Measurements from ENCODE around the gene PRDM7. TPM values are rescaled to one million over a fixed set of nuclear protein-coding genes. Genes with fewer than 3 reads are reported as not detected.
"Not testable (repeated sequence)": the region's sequence is repeated elsewhere in the genome, so short reads cannot be mapped to it uniquely, and the experiment has no call there.

PRDM7 gene
- total RNA-seq, 2 experiments from 2014 or later = not detected

DNA sequence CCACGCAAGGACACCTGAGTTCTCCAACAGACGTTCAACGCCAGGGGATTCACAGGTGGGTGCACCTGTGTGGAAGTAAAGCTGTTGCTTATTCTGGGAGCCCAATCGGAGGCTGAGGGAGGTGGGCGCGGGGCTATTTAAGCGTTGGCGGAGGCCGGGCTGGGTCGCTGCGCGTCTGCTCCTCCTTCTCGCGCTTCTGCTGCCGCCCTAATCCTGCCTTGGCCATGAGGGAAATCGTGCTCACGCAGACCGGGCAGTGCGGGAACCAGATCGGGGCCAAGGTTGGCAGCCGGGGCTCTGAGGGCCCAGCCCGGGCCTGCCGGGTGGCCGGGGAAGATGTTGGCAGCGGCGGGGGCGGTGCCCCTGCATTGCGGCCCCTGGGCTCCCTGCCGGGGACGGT, 16.7 kb upstream of the PRDM7 start:
- H3K27me3 Mint-ChIP-seq; POLR2A ChIA-PET; H3K9me3 Mint-ChIP-seq; H3K27ac Mint-ChIP-seq; H3K36me3 Mint-ChIP-seq (ENCODE audit: low read depth); H3K4me3 Mint-ChIP-seq; DNase-seq; H3K4me1 Mint-ChIP-seq: not testable (repeated sequence)
- CTCF ChIA-PET = interaction anchor here (0.9 kb wide), 1 partner anchor 11 kb away, joined by 5 read pairs; no protein-coding TSS in a partner anchor

DNA sequence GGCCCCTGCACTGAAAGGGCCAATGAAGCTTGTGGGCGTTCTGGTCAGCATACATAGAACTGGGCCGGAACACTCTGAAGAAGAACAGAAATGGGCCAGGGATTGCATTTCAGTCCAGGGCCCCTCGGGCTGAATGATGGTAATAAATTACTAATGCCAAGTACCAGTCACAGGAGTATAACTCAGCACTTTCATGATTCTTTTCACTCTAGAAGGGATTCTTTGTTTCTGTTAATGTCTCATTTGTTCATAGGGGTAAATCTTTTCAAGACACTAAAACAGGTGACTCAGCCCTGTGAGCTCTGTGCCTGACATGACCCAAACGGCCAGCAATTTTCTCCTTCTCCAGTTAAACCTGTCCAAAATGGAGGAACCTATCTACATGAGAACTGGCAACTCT, 15.7 kb upstream of the PRDM7 start:
- H3K36me3 Mint-ChIP-seq (ENCODE audit: low read depth) = not testable (repeated sequence)

DNA sequence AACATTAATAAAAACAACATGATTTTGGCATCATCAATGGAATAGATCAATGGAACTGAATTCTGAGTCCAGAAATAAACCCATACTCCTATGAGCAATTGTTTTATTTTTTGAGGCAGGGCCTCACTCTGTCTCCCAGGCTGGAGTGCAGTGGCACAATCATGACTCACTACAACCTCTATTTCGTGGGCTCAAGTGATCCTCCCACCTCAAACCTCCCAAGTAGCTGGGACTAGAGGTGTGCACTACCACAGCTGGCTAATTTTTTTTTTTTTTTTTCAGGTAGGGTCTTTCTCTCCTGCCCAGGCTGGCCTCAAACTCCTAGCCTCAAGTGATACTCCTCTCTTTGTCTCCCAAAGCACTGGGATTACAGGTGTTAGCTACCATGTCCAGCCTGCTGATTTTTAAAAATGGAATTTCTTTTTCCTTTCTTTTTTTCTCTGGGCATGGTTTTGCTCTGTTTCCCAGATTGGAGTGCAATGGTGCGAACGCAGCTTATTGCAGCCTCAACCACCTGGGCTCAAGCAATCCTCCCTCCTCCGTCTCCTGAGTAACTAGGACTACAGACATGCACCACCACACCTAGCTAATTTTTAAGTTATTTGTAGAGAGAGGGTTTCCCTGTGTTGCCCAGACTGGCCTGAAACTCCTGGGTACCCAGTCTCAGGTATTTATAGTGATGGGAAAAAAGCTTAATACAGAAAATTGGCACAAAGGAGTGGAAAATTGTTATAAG, 7.3 kb upstream of the PRDM7 start:
- H3K27ac Mint-ChIP-seq = no peak overlapping the region
- no peaks in the 10 kb centered on the region for H3K9me3 Mint-ChIP-seq
- H3K4me3 Mint-ChIP-seq = no peak overlapping the region
- no peak for DNase-seq
- H3K27me3 Mint-ChIP-seq = peaks cover 20% of the 10 kb centered on the region
- H3K36me3 Mint-ChIP-seq (ENCODE audit: low read depth) = no peaks in the 10 kb centered on the region
- ChIA-PET CTCF (no interaction called here), POLR2A (interaction anchor here (0.6 kb wide), 1 partner anchor 40 kb away, joined by 3 read pairs; no protein-coding TSS in a partner anchor)
- peaks cover 12% of the 10 kb centered on the region for H3K4me1 Mint-ChIP-seq

More for the DNA sequence above, 15.7 kb upstream of the PRDM7 start:
- H3K4me1 Mint-ChIP-seq, POLR2A ChIA-PET, H3K4me3 Mint-ChIP-seq, H3K27me3 Mint-ChIP-seq, H3K9me3 Mint-ChIP-seq, DNase-seq, H3K27ac Mint-ChIP-seq: not testable (repeated sequence)
- CTCF ChIA-PET = interaction anchor here (1.6 kb wide), 1 partner anchor 11 kb away, joined by 4 read pairs; no protein-coding TSS in a partner anchor

DNA sequence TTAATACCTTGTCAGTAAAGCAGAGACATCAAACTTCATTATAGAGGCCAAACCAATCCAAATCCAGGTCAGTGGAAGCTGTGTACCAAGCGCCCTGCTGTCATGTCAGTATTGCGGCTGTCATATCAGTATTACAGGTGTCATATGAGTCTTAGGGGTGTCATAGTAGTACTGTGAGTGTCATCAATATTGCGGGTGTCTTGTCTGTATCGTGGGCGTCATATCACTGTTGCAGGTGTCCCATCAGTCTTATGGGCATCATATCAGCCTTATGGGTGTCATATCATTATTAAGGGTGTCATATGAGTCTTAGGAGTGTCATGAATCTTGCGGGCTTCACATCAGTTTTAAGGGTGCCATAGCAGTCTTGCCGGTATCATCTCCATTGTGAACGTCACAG, 6.0 kb upstream of the PRDM7 start:
- no peaks in the 10 kb centered on the region for H3K36me3 Mint-ChIP-seq (ENCODE audit: low read depth)
- H3K27me3 Mint-ChIP-seq = peaks cover 23% of the 10 kb centered on the region
- peak overlapping the region; percentile 15 for H3K4me3 Mint-ChIP-seq
- peaks cover 18% of the 10 kb centered on the region for H3K4me1 Mint-ChIP-seq
- no peaks in the 10 kb centered on the region for H3K9me3 Mint-ChIP-seq
- ChIA-PET POLR2A (no interaction called here), CTCF (interaction anchor here (0.7 to 1.2 kb wide), 2 partner anchors 10 to 32 kb away, joined by 3 to 5 read pairs; a partner anchor contains a TSS)
- no peak for DNase-seq
- no peak overlapping the region for H3K27ac Mint-ChIP-seq

DNA sequence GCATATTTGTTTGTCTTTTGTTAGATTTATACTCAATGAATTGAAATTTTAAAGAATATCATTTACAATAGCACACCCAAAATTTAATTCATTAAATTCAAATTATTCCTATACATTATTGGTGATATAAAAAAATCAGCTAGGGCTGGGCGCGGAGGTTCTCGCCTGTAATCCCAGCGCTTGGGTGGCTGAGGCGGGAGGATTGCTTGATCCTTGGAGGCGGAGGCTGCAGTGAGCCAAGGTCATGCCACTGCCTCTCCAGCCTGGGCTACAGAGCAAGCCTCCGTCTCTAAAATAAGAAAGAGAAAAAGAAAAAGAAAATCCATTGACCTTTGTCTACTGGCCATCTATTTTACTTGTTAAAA, 4.5 kb upstream of the PRDM7 start:
- Mint-ChIP-seq H3K4me3 (peak overlapping the region; percentile 84), H3K27me3 (peaks cover 21% of the 10 kb centered on the region), H3K27ac (peak overlapping the region; percentile 85), H3K36me3 (ENCODE audit: low read depth) (no peaks in the 10 kb centered on the region), H3K9me3 (no peaks in the 10 kb centered on the region), H3K4me1 (peaks cover 31% of the 10 kb centered on the region)
- POLR2A ChIA-PET = no interaction called here
- no peak for DNase-seq
- CTCF ChIA-PET = interaction anchor here (0.9 to 1.6 kb wide), 5 partner anchors 10 to 52 kb away, joined by 3 to 15 read pairs (median 3); no protein-coding TSS in a partner anchor

DNA sequence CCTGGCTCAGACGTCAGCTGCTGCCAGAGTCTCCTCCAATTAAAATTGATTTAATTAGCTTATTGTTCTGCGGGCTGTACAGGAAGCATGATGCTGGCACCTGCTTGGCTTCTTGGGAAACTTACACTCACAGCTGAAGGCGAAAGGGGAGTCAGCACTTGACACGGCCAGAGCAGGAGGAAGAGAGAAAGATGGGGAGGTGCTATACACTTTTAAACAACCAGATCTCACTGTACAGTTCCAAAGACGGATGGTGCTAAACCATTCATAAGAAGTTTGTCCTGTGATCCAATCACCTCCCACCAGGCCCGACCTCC, 1.4 kb upstream of the PRDM7 start:
- H3K36me3 Mint-ChIP-seq (ENCODE audit: low read depth) = no peaks in the 10 kb centered on the region
- DNase-seq = no peak
- no peaks in the 10 kb centered on the region for H3K9me3 Mint-ChIP-seq
- H3K27ac Mint-ChIP-seq = no peak overlapping the region
- ChIA-PET POLR2A (no interaction called here), CTCF (no interaction called here)
- peaks cover 25% of the 10 kb centered on the region for H3K27me3 Mint-ChIP-seq
- H3K4me3 Mint-ChIP-seq = no peak overlapping the region
- H3K4me1 Mint-ChIP-seq = peaks cover 35% of the 10 kb centered on the region

DNA sequence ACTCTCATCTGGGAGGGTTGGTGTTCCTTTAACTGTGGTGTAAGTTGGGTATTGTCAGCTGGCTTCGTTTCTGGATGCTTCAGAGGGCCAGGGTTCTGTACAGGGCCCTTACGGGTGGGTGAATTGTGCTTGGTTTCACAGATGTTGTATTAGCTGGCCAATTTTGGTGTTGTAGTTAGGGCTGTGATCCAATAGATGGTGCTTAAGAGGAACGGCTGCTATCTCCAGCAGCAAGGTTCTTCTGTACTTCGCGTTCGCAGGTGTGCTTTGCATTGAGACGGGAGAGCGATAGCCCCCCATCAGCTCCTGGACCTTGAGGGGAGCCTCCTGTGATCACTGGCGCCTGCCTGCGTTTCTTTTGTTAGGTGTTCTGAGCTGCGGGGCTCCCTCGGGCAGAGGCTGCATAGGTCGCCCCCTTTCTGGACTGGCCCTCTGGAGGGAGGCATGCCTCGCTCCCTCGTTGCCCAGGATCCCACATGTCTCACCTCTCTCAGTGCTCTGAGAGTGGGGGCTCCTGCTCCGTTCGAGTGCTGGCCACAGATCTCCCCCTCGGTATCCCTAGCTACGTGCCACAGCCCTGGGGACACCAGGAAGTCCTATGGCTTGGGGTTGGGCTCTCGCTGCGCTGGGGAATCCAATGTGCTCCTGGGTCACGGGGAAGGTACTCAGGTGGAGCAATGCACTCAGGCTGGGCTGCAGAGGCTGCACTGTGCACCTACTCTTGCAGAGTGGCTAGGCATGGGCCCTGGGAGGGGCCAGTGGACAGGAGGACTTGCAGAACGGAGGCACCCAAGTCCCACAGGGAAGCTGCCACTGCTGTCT, 837 bp upstream of the PRDM7 start:
- CTCF ChIA-PET = no interaction called here
- POLR2A ChIA-PET = no interaction called here
- no peaks in the 10 kb centered on the region for H3K9me3 Mint-ChIP-seq
- peak overlapping the region; percentile 76 for H3K4me3 Mint-ChIP-seq
- peaks cover 32% of the 10 kb centered on the region for H3K4me1 Mint-ChIP-seq
- no peaks in the 10 kb centered on the region for H3K36me3 Mint-ChIP-seq (ENCODE audit: low read depth)
- DNase-seq = peak; percentile 59
- H3K27me3 Mint-ChIP-seq = peaks cover 25% of the 10 kb centered on the region
- H3K27ac Mint-ChIP-seq = peak overlapping the region; percentile 77

DNA sequence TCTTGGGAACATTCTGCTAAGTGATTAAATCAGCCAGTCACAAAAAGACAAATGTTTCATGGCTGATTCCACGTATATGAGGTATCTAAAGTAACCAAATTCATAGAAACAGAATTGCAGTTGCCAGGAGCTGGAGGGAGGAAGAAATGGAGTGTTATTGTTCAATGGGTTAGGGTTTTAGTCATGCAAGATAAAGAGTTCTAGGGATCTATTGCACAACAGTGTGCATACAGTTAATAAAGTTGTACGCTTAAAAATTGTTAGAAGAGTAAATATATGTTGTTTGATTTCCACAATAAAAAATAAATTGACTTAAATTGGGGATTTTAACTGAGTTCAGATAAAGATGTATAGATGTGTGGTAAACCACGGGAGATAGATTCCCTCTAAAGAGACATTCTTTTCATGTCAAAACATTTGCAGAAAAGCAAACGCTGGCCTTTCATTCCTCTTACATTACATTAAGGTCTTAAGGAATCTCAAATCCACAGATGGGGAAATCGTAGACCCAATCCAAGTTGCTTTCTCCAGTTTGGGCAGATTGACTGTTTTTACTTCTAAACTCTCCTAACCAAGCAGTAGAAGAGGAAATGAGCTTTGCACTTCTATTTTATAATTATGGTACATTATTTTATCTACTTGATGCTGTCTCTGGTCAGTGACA, 4.6 kb downstream of the PRDM7 start:
- H3K9me3 Mint-ChIP-seq = no peaks in the 10 kb centered on the region
- H3K36me3 Mint-ChIP-seq (ENCODE audit: low read depth) = no peaks in the 10 kb centered on the region
- peaks cover 11% of the 10 kb centered on the region for H3K4me1 Mint-ChIP-seq
- no peak for DNase-seq
- H3K4me3 Mint-ChIP-seq = no peak overlapping the region
- CTCF ChIA-PET = interaction anchor here (3.8 kb wide), 1 partner anchor 9 kb away, joined by 15 read pairs; no protein-coding TSS in a partner anchor
- H3K27ac Mint-ChIP-seq = no peak overlapping the region
- H3K27me3 Mint-ChIP-seq = peaks cover 21% of the 10 kb centered on the region
- POLR2A ChIA-PET = no interaction called here

DNA sequence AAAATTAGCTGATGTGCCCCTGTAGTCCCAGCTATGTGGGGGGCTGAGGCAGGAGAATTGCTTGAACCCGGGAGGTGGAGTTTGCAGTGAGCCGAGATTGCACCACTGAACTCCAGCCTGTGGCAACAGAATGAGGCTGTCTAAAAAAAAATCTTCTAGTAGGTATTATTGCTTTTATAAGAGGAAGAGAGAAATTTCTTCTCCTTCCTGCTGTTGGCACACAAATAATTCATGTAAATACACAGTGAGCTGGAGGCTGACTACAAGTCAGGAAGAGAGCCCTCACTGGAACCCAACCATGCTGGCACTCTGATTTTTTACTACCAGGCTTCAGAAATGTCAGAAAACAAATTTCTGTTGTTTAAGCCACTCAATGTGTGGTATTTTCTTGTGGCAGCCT, 6.7 kb downstream of the PRDM7 start:
- ChIA-PET CTCF (interaction anchor here (3.8 kb wide), 1 partner anchor 11 kb away, joined by 15 read pairs; no protein-coding TSS in a partner anchor), POLR2A (no interaction called here)
- Mint-ChIP-seq H3K9me3 (no peaks in the 10 kb centered on the region), H3K36me3 (ENCODE audit: low read depth) (no peaks in the 10 kb centered on the region), H3K27me3 (peaks cover 16% of the 10 kb centered on the region), H3K4me3 (no peak overlapping the region), H3K27ac (no peak overlapping the region), H3K4me1 (no peaks in the 10 kb centered on the region)
- no peak for DNase-seq

DNA sequence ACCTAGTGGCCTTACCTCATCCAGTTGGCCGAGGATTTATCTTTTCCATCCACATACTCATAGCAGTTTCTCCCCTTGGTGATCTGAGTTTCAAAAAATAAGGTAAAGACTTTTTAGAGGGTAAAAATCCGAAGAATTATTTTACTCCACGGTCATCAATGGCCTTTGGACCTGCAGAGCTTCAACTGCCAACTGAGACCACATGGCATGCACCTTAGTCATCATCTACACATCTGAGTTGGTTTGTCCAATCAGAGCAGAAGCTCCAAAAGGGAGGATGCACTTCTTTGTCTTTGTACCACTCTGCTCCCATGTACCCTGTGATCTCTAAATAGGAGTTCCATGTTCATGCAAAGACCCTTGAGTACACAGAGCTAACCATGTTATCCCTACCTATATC, 15.7 kb downstream of the PRDM7 start:
- ChIA-PET POLR2A (no interaction called here), CTCF (no interaction called here)
- H3K27ac Mint-ChIP-seq = no peak overlapping the region
- H3K4me1 Mint-ChIP-seq = no peaks in the 10 kb centered on the region
- peaks cover 18% of the 10 kb centered on the region for H3K27me3 Mint-ChIP-seq
- H3K4me3 Mint-ChIP-seq = no peak overlapping the region
- H3K9me3 Mint-ChIP-seq = no peaks in the 10 kb centered on the region
- DNase-seq = no peak
- no peaks in the 10 kb centered on the region for H3K36me3 Mint-ChIP-seq (ENCODE audit: low read depth)

DNA sequence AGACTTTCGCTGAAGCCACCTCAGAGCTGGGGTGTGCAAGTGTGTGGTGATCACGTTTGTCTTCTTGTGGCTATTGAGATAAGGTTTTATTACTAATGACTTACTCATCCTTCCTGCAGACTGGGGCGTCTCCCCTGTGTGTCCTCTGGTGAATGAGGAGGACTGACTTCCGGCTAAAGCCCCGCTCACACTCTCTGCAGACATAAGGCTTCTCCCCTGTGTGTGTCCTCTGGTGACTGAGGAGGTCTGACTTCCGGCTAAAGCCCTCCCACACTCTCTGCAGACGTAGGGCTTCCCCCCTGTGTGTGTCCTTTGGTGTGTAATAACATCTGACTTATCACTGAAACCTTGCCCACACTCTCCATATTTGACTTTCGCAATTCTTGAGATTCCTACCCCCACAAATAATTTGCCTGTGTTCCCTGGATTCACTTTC, 19.4 kb downstream of the PRDM7 start:
- Mint-ChIP-seq H3K4me1 (no peaks in the 10 kb centered on the region), H3K9me3 (peaks cover 21% of the 10 kb centered on the region), H3K36me3 (ENCODE audit: low read depth) (no peaks in the 10 kb centered on the region), H3K27ac (no peak overlapping the region), H3K4me3 (no peak overlapping the region), H3K27me3 (peaks cover 10% of the 10 kb centered on the region)
- DNase-seq = no peak
- CTCF ChIA-PET = no interaction called here
- POLR2A ChIA-PET = no interaction called here

DNA sequence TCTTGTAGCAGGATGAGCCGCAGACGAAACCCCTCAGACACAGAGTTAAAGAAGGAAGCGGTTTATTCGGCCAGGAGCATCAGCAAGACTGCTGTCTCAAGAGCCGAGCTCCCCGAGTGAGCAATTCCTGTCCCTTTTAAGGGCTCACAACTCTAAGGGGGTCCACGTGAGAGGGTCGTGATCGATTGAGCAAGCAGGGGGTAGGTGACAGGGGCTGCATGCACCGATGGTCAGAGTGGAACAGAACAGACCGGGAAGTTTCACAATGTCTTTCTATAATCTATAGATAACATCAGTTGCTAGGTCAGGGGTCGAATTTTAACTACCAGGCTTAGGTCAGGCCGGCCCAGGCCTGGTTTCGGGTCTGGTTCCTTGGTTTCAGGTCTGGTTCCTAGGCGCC, 20.6 kb downstream of the PRDM7 start:
- Mint-ChIP-seq H3K9me3 (peaks cover 21% of the 10 kb centered on the region), H3K27me3 (peaks cover 10% of the 10 kb centered on the region)
- CTCF ChIA-PET; H3K36me3 Mint-ChIP-seq (ENCODE audit: low read depth); POLR2A ChIA-PET; H3K27ac Mint-ChIP-seq; H3K4me1 Mint-ChIP-seq; H3K4me3 Mint-ChIP-seq; DNase-seq: not testable (repeated sequence)

DNA sequence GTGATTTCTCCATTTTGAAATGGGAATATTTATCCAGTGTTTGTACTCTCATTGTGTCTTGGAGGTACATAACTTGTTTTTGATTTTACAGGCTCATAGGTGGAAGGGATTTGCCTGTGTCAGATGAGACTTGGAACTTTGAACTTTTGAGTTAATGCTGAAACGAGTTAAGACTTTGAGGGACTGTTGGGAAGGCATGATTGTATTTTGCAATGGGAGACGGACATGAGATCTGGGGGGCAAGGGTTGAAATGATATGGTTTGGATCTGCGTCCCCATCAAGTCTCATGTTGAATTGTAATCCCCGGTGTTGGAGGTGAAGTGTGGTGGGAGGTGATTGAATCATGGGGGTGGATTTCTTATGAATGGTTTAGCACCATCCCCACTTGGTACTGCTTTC, 21.8 kb downstream of the PRDM7 start:
- Mint-ChIP-seq H3K27ac (no peak overlapping the region), H3K9me3 (peaks cover 21% of the 10 kb centered on the region), H3K36me3 (ENCODE audit: low read depth) (no peaks in the 10 kb centered on the region), H3K4me3 (no peak overlapping the region), H3K27me3 (peaks cover 5% of the 10 kb centered on the region), H3K4me1 (no peaks in the 10 kb centered on the region)
- no peak for DNase-seq
- CTCF ChIA-PET = interaction anchor here (1.1 kb wide), 1 partner anchor 10 kb away, joined by 3 read pairs; no protein-coding TSS in a partner anchor
- POLR2A ChIA-PET = no interaction called here

All from activated CD4-positive, alpha-beta T cell treated with anti-CD3 and anti-CD28 coated beads, Interleukin-2, amount 10 ng/mL, durations not matched to agents 7 days and 5 days (primary cell).